A549 (cell line): ENCODE results near the gene AFF3. TPM values are rescaled to one million over a fixed set of nuclear protein-coding genes. Genes with fewer than 3 reads are reported as not detected.

Experiments
- ATAC-seq, 2 experiments: fragments of 200-7000 bp in 1 of 2; fragments of >200 bp in 1 of 2; cut with Nextera tagmentation in 1 of 2; cut with Tn5 transposase in 1 of 2; 3 replicates each; pipeline versions ENCODE4 v1.8.0 to v1.9.1; 2018 to 2020; ENCODE audit warnings: mild to moderate bottlenecking in 1 of 2, moderate library complexity in 1 of 2
- CTCF ChIA-PET: fragments of 300-600 bp; sonication (Branson Sonifier 250); formaldehyde crosslinking; extraction: SDS; loops from one replicate; lab custom pipeline; 2021; ENCODE audit warnings: antibody characterized with exemption, inconsistent platforms; lab: Yijun Ruan, JAX
- POLR2A ChIA-PET: fragments of 350-600 bp; formaldehyde crosslinking; extraction: SDS; loops from one replicate; lab custom pipeline; 2021; ENCODE audit warnings: antibody characterized with exemption, inconsistent platforms; lab: Yijun Ruan, JAX
- DNase-seq, 2 experiments: peaks; one replicate each; pipeline versions ENCODE4 v3.0.0 to v3.0.0-alpha.2; 2011 to 2016; ENCODE audit warnings: low read depth in 1 of 2, low spot score in 1 of 2
- FAIRE-seq: peaks from 2 replicates; lab custom pipeline; 2011; peaks lifted over from hg19 to GRCh38; lab: Jason Lieb, UNC
- H3K27ac ChIP-seq, 2 experiments: fragments of >200 bp; sonication (Bioruptor Twin); formaldehyde crosslinking; 3 replicates each; pipeline ENCODE4 v1.5.1; 2016 to 2017
- H3K4me1 ChIP-seq: fragments of >200 bp; sonication (Bioruptor Twin); formaldehyde crosslinking; 3 replicates; pipeline ENCODE4 v1.6.1; 2016
- H3K4me2 ChIP-seq: fragments of >200 bp; sonication (Bioruptor Twin); formaldehyde crosslinking; 3 replicates; pipeline ENCODE4 v1.6.1; 2016
- H3K4me3 ChIP-seq: fragments of >200 bp; sonication (Bioruptor Twin); formaldehyde crosslinking; 3 replicates; pipeline ENCODE4 v1.5.1; 2016
- H3K9me3 ChIP-seq: fragments of >200 bp; sonication (Bioruptor Twin); formaldehyde crosslinking; 3 replicates; pipeline ENCODE4 v1.6.1; 2016
- ATOH8 ChIP-seq: fragments of 250-450 bp; sonication (Bioruptor Pico); IDR thresholded peaks from 2 replicates; pipeline ENCODE4 v1.5.0; 2020; ENCODE audit warnings: low read depth, mild to moderate bottlenecking, moderate library complexity
- CBX8 ChIP-seq: fragments of 200-600 bp; sonication (generic); IDR thresholded peaks from 2 replicates; pipeline ENCODE4 v1.6.1; 2016
- CTCF ChIP-seq: fragments of >200 bp; sonication (Bioruptor Twin); formaldehyde crosslinking; IDR thresholded peaks from 3 replicates; pipeline ENCODE4 v1.5.1; 2016
- ELK1 ChIP-seq: fragments of 150-350 bp; IDR thresholded peaks from 2 replicates; pipeline ENCODE4 v1.6.1; 2014; ENCODE audit warnings: low read depth, mild to moderate bottlenecking, low read length
- ESRRA ChIP-seq: fragments of 150-350 bp; IDR thresholded peaks from 2 replicates; pipeline ENCODE4 v1.6.1; 2014; ENCODE audit warnings: mild to moderate bottlenecking, low read length, borderline replicate concordance
- HDAC2 ChIP-seq: fragments of 200-600 bp; sonication (generic); IDR thresholded peaks from 2 replicates; pipeline ENCODE4 v1.6.1; 2016
- JUNB ChIP-seq: fragments of >200 bp; sonication (Bioruptor Twin); formaldehyde crosslinking; IDR thresholded peaks from 2 replicates; pipeline ENCODE4 v1.6.1; 2016
- KDM1A ChIP-seq: fragments of 200-600 bp; sonication (generic); IDR thresholded peaks from 2 replicates; pipeline ENCODE4 v1.6.1; 2016; ENCODE audit warnings: low read depth, mild to moderate bottlenecking
- MAFK ChIP-seq: fragments of 450-650 bp; IDR thresholded peaks from 2 replicates; pipeline ENCODE4 v1.6.1; 2014; ENCODE audit not compliant: partially characterized antibody
- MYC ChIP-seq: IDR thresholded peaks from 2 replicates; pipeline ENCODE4 v1.6.1; 2012; ENCODE audit warnings: mild to moderate bottlenecking, inconsistent platforms, low read length, improper control_type of control experiment, borderline replicate concordance
- NFE2L2 ChIP-seq: fragments of 150-350 bp; conservative IDR thresholded peaks from 2 replicates; pipeline ENCODE4 v1.6.1; 2014; ENCODE audit warnings: low read length
- PBX3 ChIP-seq: IDR thresholded peaks from 2 replicates; pipeline ENCODE4 v1.6.1; 2012
- POLR2AphosphoS2 ChIP-seq: conservative IDR thresholded peaks from 2 replicates; pipeline ENCODE4 v1.6.1; 2012; ENCODE audit warnings: low read length, improper control_type of control experiment, inconsistent platforms
- RAD21 ChIP-seq, 2 experiments: fragments of >200 bp in 1 of 2; sonication (Bioruptor Twin) in 1 of 2; formaldehyde crosslinking in 1 of 2; IDR thresholded peaks in 1 of 2; conservative IDR thresholded peaks in 1 of 2; 2 replicates in 1 of 2; 3 replicates in 1 of 2; pipeline ENCODE4 v1.6.1; 2012 to 2018; ENCODE audit warnings: inconsistent platforms in 1 of 2
- RCOR1 ChIP-seq: fragments of 150-350 bp; IDR thresholded peaks from 2 replicates; pipeline ENCODE4 v1.6.1; 2014; ENCODE audit warnings: antibody characterized with exemption, low read length, low read depth
- RFX5 ChIP-seq: fragments of 450-650 bp; IDR thresholded peaks from 2 replicates; pipeline ENCODE4 v1.7.1; 2014; ENCODE audit warnings: antibody characterized with exemption, mild to moderate bottlenecking, moderate library complexity
- RNF2 ChIP-seq: fragments of 200-600 bp; sonication (generic); IDR thresholded peaks from 2 replicates; pipeline ENCODE4 v1.6.1; 2016; ENCODE audit warnings: low read depth, mild to moderate bottlenecking, antibody characterized with exemption, moderate library complexity, borderline replicate concordance
- SREBF2 ChIP-seq: fragments of 450-650 bp; IDR thresholded peaks from 2 replicates; pipeline ENCODE4 v1.6.1; 2014; ENCODE audit warnings: mild to moderate bottlenecking, moderate library complexity
- ZSCAN20 ChIP-seq: fragments of 250-450 bp; sonication (Bioruptor Pico); IDR thresholded peaks from 2 replicates; pipeline ENCODE4 v1.8.0; 2022; ENCODE audit warnings: mild to moderate bottlenecking, moderate library complexity
- WGBS: methylation state at CpG from one replicate; pipeline ENCODE4 v1.1.6; 2017; ENCODE audit errors: missing lambda C conversion rate; 5-methylcytosine and 5-hydroxymethylcytosine counted together
- polyA plus RNA-seq, 4 experiments: library from polyadenylated mRNA; depleted of rRNA in 3 of 4; stranded (reverse); fragments of >200 nt; fragmentation: RNase III in 1 of 4; extraction: RNeasy Plus Mini Kit Qiagen cat#74134 plus additional on column Dnase treatment in 1 of 4; gene quantifications; 2 replicates in 3 of 4; 3 replicates in 1 of 4; pipeline ENCODE4 v1.2.3, GENCODE V29; 2011 to 2017
- TF ChIP-seq, protein P1 (sequence below): fragments of >200 bp; sonication (Bioruptor Twin); formaldehyde crosslinking; IDR thresholded peaks from 2 replicates; pipeline ENCODE4 v1.6.1; 2016
- TF ChIP-seq, protein P2 (sequence below): IDR thresholded peaks from 2 replicates; pipeline ENCODE4 v1.6.1; 2012

AFF3 gene
- polyA plus RNA-seq, 2 of the 4 experiments (the other 2 are of a cell fraction): not detected

GRCh38 chr2:99711144-99711543 is 431.2 kb downstream of the AFF3 start:
- Histone ChIP-seq H3K4me3 (no peak overlapping the region), H3K4me1 (no peaks in the 10 kb centered on the region), H3K27ac (no peak overlapping the region), H3K9me3 (no peaks in the 10 kb centered on the region)
- no peak for FAIRE-seq
- no peak for ATAC-seq
- no peak for DNase-seq
- no peak for TF ChIP-seq CBX8
- TF ChIP-seq, all 56 proteins: peak for 0
- WGBS: 53% methylated on average over 9 of the region's 9 CpGs
- no peak overlapping the region for H3K4me2 ChIP-seq
- CTCF ChIA-PET: interaction anchor here (0.7 to 0.9 kb wide), 2 partner anchors 131 to 1084 kb away, joined by 3 to 4 read pairs; no protein-coding TSS in a partner anchor
- POLR2A ChIA-PET: no interaction called here

GRCh38 chr2:99710721-99711120 is 431.7 kb downstream of the AFF3 start:
- 20% methylated on average over 6 of the region's 6 CpGs for WGBS
- H3K4me3 ChIP-seq: no peak overlapping the region
- TF ChIP-seq RAD21 (conservative IDR thresholded peaks at IDR 0.05 in 1 of 2, IDR thresholded peaks at IDR 0.05 in 1 of 2) (no peak), CTCF (no peak), HDAC2 (no peak), KDM1A (no peak), MAFK (no peak), ELK1 (no peak), RFX5 (no peak), NFE2L2 (no peak), ZSCAN20 (no peak), POLR2AphosphoS2 (no peak)
- TF ChIP-seq, all 56 proteins: peak for 0
- no peaks in the 10 kb centered on the region for H3K9me3 ChIP-seq
- ChIA-PET CTCF (interaction anchor here (0.9 kb wide), 1 partner anchor 132 kb away, joined by 3 read pairs; no protein-coding TSS in a partner anchor), POLR2A (no interaction called here)
- H3K4me1 ChIP-seq: no peaks in the 10 kb centered on the region
- DNase-seq: no peak
- no peak overlapping the region for H3K27ac ChIP-seq
- FAIRE-seq: no peak
- H3K4me2 ChIP-seq: no peak overlapping the region
- ATAC-seq: no peak

DNA sequence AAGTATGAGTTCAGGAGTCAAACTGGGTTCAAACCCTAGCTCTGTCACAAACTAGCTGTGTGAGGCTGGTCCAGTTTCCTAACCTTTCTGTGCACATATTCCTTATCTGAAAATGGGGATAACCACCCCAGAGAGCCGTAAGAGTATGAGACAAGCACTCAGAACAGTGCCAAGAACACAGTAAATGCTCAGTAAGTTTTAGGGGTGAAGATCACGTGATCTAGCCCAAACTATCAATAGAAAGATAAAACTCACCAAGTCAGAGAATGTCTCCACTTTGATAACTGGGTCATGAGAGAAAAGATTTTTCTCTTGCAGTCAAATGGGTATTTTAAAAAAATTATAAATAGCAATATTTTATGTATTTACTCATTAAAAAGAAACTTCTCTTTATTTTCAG is 433.2 kb downstream of the AFF3 start:
- no peaks in the 10 kb centered on the region for H3K9me3 ChIP-seq
- H3K4me3 ChIP-seq: no peak overlapping the region
- ChIA-PET CTCF (no interaction called here), POLR2A (no interaction called here)
- no peak for ATAC-seq
- no peak overlapping the region for H3K4me2 ChIP-seq
- WGBS: 4% methylated on average over 2 of the region's 2 CpGs
- no peaks in the 10 kb centered on the region for H3K4me1 ChIP-seq
- no peak for TF ChIP-seq MYC
- no peak for TF ChIP-seq SREBF2
- TF ChIP-seq, protein P1, sequence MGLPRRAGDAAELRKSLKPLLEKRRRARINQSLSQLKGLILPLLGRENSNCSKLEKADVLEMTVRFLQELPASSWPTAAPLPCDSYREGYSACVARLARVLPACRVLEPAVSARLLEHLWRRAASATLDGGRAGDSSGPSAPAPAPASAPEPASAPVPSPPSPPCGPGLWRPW: no peak
- TF ChIP-seq JUNB: no peak
- TF ChIP-seq, protein P2, sequence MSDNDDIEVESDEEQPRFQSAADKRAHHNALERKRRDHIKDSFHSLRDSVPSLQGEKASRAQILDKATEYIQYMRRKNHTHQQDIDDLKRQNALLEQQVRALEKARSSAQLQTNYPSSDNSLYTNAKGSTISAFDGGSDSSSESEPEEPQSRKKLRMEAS: no peak
- no peak for TF ChIP-seq RNF2
- no peak for TF ChIP-seq PBX3
- TF ChIP-seq ATOH8 (CRISPR knock-in tag): no peak
- no peak for TF ChIP-seq ESRRA
- TF ChIP-seq RCOR1: no peak
- TF ChIP-seq NFE2L2: no peak
- H3K27ac ChIP-seq: no peak overlapping the region
- no peak for FAIRE-seq
- DNase-seq: no peak
